Lower leg skin (tissue), 4 donors: Measurements from ENCODE around the gene COPS8. TPM values are rescaled to one million over a fixed set of nuclear protein-coding genes. Genes with fewer than 3 reads are reported as not detected.

Experiments
- DNase-seq, 2 donors: peaks; one replicate each; pipeline ENCODE4 v3.0.0-alpha.2; 2019; ENCODE audit warnings: low spot score in 2 of 2
- H3K4me3 ChIP-seq: fragments of 200-600 bp; sonication (generic); 2 replicates; pipeline ENCODE4 v1.5.1; 2017; ENCODE audit warnings: mild to moderate bottlenecking, low read depth; ENCODE audit not compliant: poor library complexity, severe bottlenecking
- CTCF ChIP-seq, 3 donors: fragments of 450-650 bp; IDR thresholded peaks; one replicate each; pipeline ENCODE4 v1.5.1; 2016; ENCODE audit warnings: antibody characterized with exemption in 3 of 3, mild to moderate bottlenecking in 3 of 3, moderate library complexity in 2 of 3
- POLR2A ChIP-seq, 2 donors: fragments of 450-650 bp; IDR thresholded peaks; one replicate each; pipeline ENCODE4 v1.6.1; 2016 to 2017; ENCODE audit warnings: antibody characterized with exemption in 2 of 2, mild to moderate bottlenecking in 1 of 2, moderate library complexity in 1 of 2
- WGBS, 2 donors: methylation state at CpG; one replicate each; pipeline ENCODE4 v1.1.5; 2018; 5-methylcytosine and 5-hydroxymethylcytosine counted together
- intact Hi-C: fragments of 100-400 bp; cut with DNase I; formaldehyde crosslinking; loops from one replicate; pipeline ENCODE4 v1.15.0; 2023; ENCODE audit warnings: low total_unique reads
- total RNA-seq, 4 donors: library from RNA; depleted of rRNA; stranded (reverse); fragments of >200 nt; gene quantifications; one replicate each; pipeline ENCODE4 v1.1.0, GENCODE V29; 2016

Gene COPS8
- total RNA-seq, 4 donors from 2014 or later = 38.8 to 74.0 (median 69.3) TPM

- H3K4me3 ChIP-seq = no peak overlapping the region
- no peak for DNase-seq
- WGBS, 2 donors = 81 to 87% methylated on average over 9 of the region's 9 CpGs
- intact Hi-C loops = no loop called here
- no peak for TF ChIP-seq POLR2A (IDR thresholded peaks at IDR 0.05)
- no peak for TF ChIP-seq CTCF (IDR thresholded peaks at IDR 0.05)
Observed at GRCh38 chr2:237075749-237076599, 9.7 kb upstream of the COPS8 start.

- TF ChIP-seq POLR2A (IDR thresholded peaks at IDR 0.05) (no peak), CTCF (IDR thresholded peaks at IDR 0.05) (no peak)
- no peak overlapping the region for H3K4me3 ChIP-seq
- WGBS, 2 donors = 92 to 96% methylated on average over 8 of the region's 8 CpGs
- intact Hi-C loops = no loop called here
- no peak for DNase-seq
Observed at GRCh38 chr2:237081596-237081995, 4.1 kb upstream of the COPS8 start.

- H3K4me3 ChIP-seq = no peak overlapping the region
- DNase-seq = no peak
- intact Hi-C loops = no loop called here
- TF ChIP-seq CTCF (IDR thresholded peaks at IDR 0.05) (no peak), POLR2A (IDR thresholded peaks at IDR 0.05) (no peak)
- 91 to 96% methylated on average over 3 of the region's 3 CpGs for WGBS, 2 donors
Observed at GRCh38 chr2:237083026-237083425, 2.7 kb upstream of the COPS8 start.

- intact Hi-C loops = no loop called here
- 92 to 94% methylated on average over 8 of the region's 8 CpGs for WGBS, 2 donors
- H3K4me3 ChIP-seq = no peak overlapping the region
- TF ChIP-seq CTCF (IDR thresholded peaks at IDR 0.05) = no peak
- DNase-seq = no peak
Observed at GRCh38 chr2:237084444-237084843, 1.2 kb upstream of the COPS8 start.

- no peak overlapping the region for H3K4me3 ChIP-seq
- 85 to 86% methylated on average over 13 of the region's 13 CpGs for WGBS, 2 donors
- no peak for DNase-seq
- TF ChIP-seq CTCF (IDR thresholded peaks at IDR 0.05) = no peak
- no peak for TF ChIP-seq POLR2A (IDR thresholded peaks at IDR 0.05)
- intact Hi-C loops = no loop called here
Observed at GRCh38 chr2:237090906-237091305, 5.2 kb downstream of the COPS8 start.
